Neural cell (in vitro differentiated cells): ENCODE data around the gene CFAP161.

ENCODE experiments used
- CTCF ChIP-seq: fragments of 450-650 bp; IDR thresholded peaks from 2 replicates; pipeline ENCODE4 v1.5.1; 2014; ENCODE audit warnings: antibody characterized with exemption, mild to moderate bottlenecking, moderate library complexity; ENCODE audit not compliant: poor library complexity, severe bottlenecking
- EP300 ChIP-seq: fragments of 450-650 bp; conservative IDR thresholded peaks from 2 replicates; pipeline ENCODE4 v1.6.1; 2014; ENCODE audit warnings: antibody characterized with exemption, mild to moderate bottlenecking, moderate library complexity; ENCODE audit not compliant: poor library complexity, severe bottlenecking
- EZH2 ChIP-seq: fragments of 200-600, 300-800 bp; shearing (Covaris generic), sonication (generic); IDR thresholded peaks from 2 replicates; pipeline ENCODE4 v1.6.1; 2014; ENCODE audit warnings: antibody characterized with exemption, low read length, borderline replicate concordance, mild to moderate bottlenecking; ENCODE audit not compliant: insufficient read depth, poor library complexity, severe bottlenecking
- MXI1 ChIP-seq: fragments of 450-650 bp; conservative IDR thresholded peaks from 2 replicates; pipeline ENCODE4 v1.6.1; 2014; ENCODE audit warnings: antibody characterized with exemption, mild to moderate bottlenecking; ENCODE audit not compliant: poor library complexity, severe bottlenecking
- POLR2AphosphoS5 ChIP-seq: IDR thresholded peaks from 2 replicates; pipeline ENCODE4 v1.6.1; 2012
- RAD21 ChIP-seq: fragments of 450-650 bp; conservative IDR thresholded peaks from 2 replicates; pipeline ENCODE4 v1.6.1; 2014; ENCODE audit warnings: antibody characterized with exemption, mild to moderate bottlenecking, moderate library complexity
- SMC3 ChIP-seq: fragments of 450-650 bp; conservative IDR thresholded peaks from 2 replicates; pipeline ENCODE4 v1.6.1; 2014; ENCODE audit warnings: antibody characterized with exemption, mild to moderate bottlenecking, moderate library complexity; ENCODE audit not compliant: poor library complexity
- TAF1 ChIP-seq: IDR thresholded peaks from 2 replicates; pipeline ENCODE4 v1.6.1; 2012; ENCODE audit warnings: low read depth
- TF ChIP-seq, protein P1 (sequence below): IDR thresholded peaks from 2 replicates; pipeline ENCODE4 v1.6.1; 2012; ENCODE audit warnings: borderline replicate concordance

GRCh38 chr15:81182756-81183438, 48.8 kb downstream of the CFAP161 start:
- no peak for TF ChIP-seq CTCF
- TF ChIP-seq POLR2AphosphoS5, result no peak
- TF ChIP-seq EZH2, result no peak
- TF ChIP-seq, protein P1, sequence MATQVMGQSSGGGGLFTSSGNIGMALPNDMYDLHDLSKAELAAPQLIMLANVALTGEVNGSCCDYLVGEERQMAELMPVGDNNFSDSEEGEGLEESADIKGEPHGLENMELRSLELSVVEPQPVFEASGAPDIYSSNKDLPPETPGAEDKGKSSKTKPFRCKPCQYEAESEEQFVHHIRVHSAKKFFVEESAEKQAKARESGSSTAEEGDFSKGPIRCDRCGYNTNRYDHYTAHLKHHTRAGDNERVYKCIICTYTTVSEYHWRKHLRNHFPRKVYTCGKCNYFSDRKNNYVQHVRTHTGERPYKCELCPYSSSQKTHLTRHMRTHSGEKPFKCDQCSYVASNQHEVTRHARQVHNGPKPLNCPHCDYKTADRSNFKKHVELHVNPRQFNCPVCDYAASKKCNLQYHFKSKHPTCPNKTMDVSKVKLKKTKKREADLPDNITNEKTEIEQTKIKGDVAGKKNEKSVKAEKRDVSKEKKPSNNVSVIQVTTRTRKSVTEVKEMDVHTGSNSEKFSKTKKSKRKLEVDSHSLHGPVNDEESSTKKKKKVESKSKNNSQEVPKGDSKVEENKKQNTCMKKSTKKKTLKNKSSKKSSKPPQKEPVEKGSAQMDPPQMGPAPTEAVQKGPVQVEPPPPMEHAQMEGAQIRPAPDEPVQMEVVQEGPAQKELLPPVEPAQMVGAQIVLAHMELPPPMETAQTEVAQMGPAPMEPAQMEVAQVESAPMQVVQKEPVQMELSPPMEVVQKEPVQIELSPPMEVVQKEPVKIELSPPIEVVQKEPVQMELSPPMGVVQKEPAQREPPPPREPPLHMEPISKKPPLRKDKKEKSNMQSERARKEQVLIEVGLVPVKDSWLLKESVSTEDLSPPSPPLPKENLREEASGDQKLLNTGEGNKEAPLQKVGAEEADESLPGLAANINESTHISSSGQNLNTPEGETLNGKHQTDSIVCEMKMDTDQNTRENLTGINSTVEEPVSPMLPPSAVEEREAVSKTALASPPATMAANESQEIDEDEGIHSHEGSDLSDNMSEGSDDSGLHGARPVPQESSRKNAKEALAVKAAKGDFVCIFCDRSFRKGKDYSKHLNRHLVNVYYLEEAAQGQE, result no peak
- TF ChIP-seq SMC3, result no peak
- no peak for TF ChIP-seq TAF1
- TF ChIP-seq EP300, result no peak
- TF ChIP-seq RAD21, result no peak
- no peak for TF ChIP-seq MXI1
